ENCODE data around the gene UNC5C. TPM values are rescaled to one million over a fixed set of nuclear protein-coding genes. Genes with fewer than 3 reads are reported as not detected.

Gene UNC5C
- total and polyA plus RNA-seq, 2 of the 8 experiments (the other 6 are each of a cell fraction or from before 2014, with no cell fraction given) = 0.30 to 1.3 TPM

GRCh38 chr4:95541094-95541493 lies 7.7 kb downstream of the UNC5C start:
- Histone ChIP-seq H3K79me2 (ENCODE audit: control insufficient read depth in 1 of 2, insufficient read depth in 2 of 2, low read length in 2 of 2) (no peaks in the 10 kb centered on the region), H3K18ac (ENCODE audit: extremely low read depth, low read length) (no peak overlapping the region), H3K4ac (replicated peaks; ENCODE audit: insufficient read length, low read depth, low read length) (no peak overlapping the region), H4K5ac (ENCODE audit: insufficient read length, low read depth, low read length) (no peak overlapping the region), H3K56ac (replicated peaks; ENCODE audit: insufficient read length, low read depth, low read length) (no peak overlapping the region), H3K9ac (replicated peaks in 1 of 4; ENCODE audit: extremely low read depth in 1 of 4, low read depth in 3 of 4, low read length in 3 of 4) (no peak overlapping the region), H3K4me2 (ENCODE audit: insufficient read depth in 1 of 2, low read depth in 2 of 2, low read length in 2 of 2) (no peak overlapping the region), H4K20me1 (replicated peaks in 1 of 2; ENCODE audit: control insufficient read depth in 1 of 2, insufficient read depth in 2 of 2, low read length in 2 of 2) (no peaks in the 10 kb centered on the region), H2AFZ (ENCODE audit: low read length) (no peak overlapping the region), H4K91ac (replicated peaks; ENCODE audit: insufficient read length, low read length) (no peak overlapping the region), H3K27me3 (replicated peaks in 1 of 4; ENCODE audit: control insufficient read depth in 3 of 4, extremely low read depth in 1 of 4, insufficient read depth in 3 of 4, low read length in 3 of 4) (peaks cover 0 to 7% (median under 1%) of the 10 kb centered on the region in 4 experiments; a peak in 5 of 7 replicates), H4K8ac (ENCODE audit: extremely low read depth, insufficient read depth, low read length) (no peak overlapping the region), H2BK15ac (ENCODE audit: low read length) (no peak overlapping the region), H2BK12ac (ENCODE audit: low read depth, low read length) (no peak overlapping the region), H2AK5ac (ENCODE audit: low read depth, low read length) (no peak overlapping the region), H3K4me3 (ENCODE audit: extremely low read depth in 1 of 4, insufficient read depth in 2 of 4, low read depth in 3 of 4, low read length in 4 of 4) (no peak overlapping the region), H2BK120ac (replicated peaks; ENCODE audit: low read depth, low read length) (no peak overlapping the region), H3K9me3 (ENCODE audit: insufficient read depth in 2 of 2, low read depth in 1 of 2, low read length in 1 of 2) (no peaks in the 10 kb centered on the region), H3K23me2 (ENCODE audit: low read depth, low read length) (no peaks in the 10 kb centered on the region), H3K14ac (ENCODE audit: insufficient read length) (no peak overlapping the region), H3K79me1 (ENCODE audit: low read depth, low read length) (no peaks in the 10 kb centered on the region), H3K4me1 (replicated peaks in 1 of 4; ENCODE audit: control insufficient read depth in 3 of 4, insufficient read depth in 4 of 4, low read length in 3 of 4) (no peaks in the 10 kb centered on the region), H3K27ac (ENCODE audit: low read depth, low read length) (no peak overlapping the region), H3K23ac (ENCODE audit: insufficient read length) (no peak overlapping the region), H3K36me3 (ENCODE audit: control insufficient read depth in 2 of 4, insufficient read depth in 4 of 4, low read length in 3 of 4) (no peaks in the 10 kb centered on the region), H2BK5ac (ENCODE audit: low read depth, low read length) (no peak overlapping the region), H2BK20ac (ENCODE audit: low read length) (no peak overlapping the region)
- 85% methylated on average over 3 of the region's 3 CpGs; no CpG with 5 or more reads in 1 of the 2 experiments for WGBS, 2 experiments (ENCODE audit: extremely low coverage in 1 of 2, insufficient coverage in 1 of 2, insufficient read length in 1 of 2, insufficient replicate concordance in 2 of 2, low coverage in 1 of 2, low lambda C conversion rate in 2 of 2, missing lambda C conversion rate in 1 of 2)
- TF ChIP-seq PHF8 (conservative IDR thresholded peaks at IDR 0.05; ENCODE audit: low read depth, low read length) = no peak
- POLR2A ChIA-PET (ENCODE audit: partially characterized antibody) = no interaction called here
- DNase-seq (ENCODE audit: low read depth in 1 of 2, low spot score in 2 of 2) (no peak), FAIRE-seq (no peak)
- CTCF ChIA-PET (ENCODE audit: partially characterized antibody) = no interaction called here
